ENCODE data around the gene RUFY3. TPM values are rescaled to one million over a fixed set of nuclear protein-coding genes. Genes with fewer than 3 reads are reported as not detected.

RUFY3 gene
- total RNA-seq, 1 experiment from 2014 or later = 32.9 TPM

- Histone ChIP-seq H3K4me2 (ENCODE audit: low read length) (peak overlapping the region; percentile 79), H3K27me3 (ENCODE audit: insufficient read depth, low read length) (no peaks in the 10 kb centered on the region), H3K79me2 (ENCODE audit: insufficient read depth, low read length) (peaks cover 34% of the 10 kb centered on the region), H3K9ac (ENCODE audit: low read length) (peak overlapping the region; percentile 77), H3K9me3 (ENCODE audit: control insufficient read depth in 1 of 2, insufficient read depth in 1 of 2, low read depth in 1 of 2, low read length in 2 of 2) (no peaks in the 10 kb centered on the region), H3K9me2 (ENCODE audit: insufficient read depth) (no peaks in the 10 kb centered on the region), H3K4me1 (ENCODE audit: control insufficient read depth in 1 of 2, insufficient read depth in 2 of 2, low read length in 2 of 2) (peaks cover 19 to 23% of the 10 kb centered on the region in 2 experiments), H3K27ac (ENCODE audit: low read depth, low read length) (peak overlapping the region; percentile 95; the same call in 1 of the 2 replicates), H4K20me1 (ENCODE audit: insufficient read depth) (no peaks in the 10 kb centered on the region), H2AFZ (ENCODE audit: low read depth, low read length, poor library complexity, severe bottlenecking) (no peak overlapping the region), H3K4me3 (replicated peaks in 1 of 2; ENCODE audit: low read depth in 1 of 2, low read length in 2 of 2) (peak overlapping the region; percentile 64 to 70), H3K36me3 (ENCODE audit: control insufficient read depth in 1 of 2, insufficient read depth in 2 of 2, low read length in 2 of 2) (no peaks in the 10 kb centered on the region)
- RAD21 ChIA-PET (ENCODE audit: low non-redundant PET in 1 of 2, low total read pairs in 2 of 2, uncharacterized antibody in 2 of 2, unreplicated experiment in 2 of 2) = no interaction called here
- DNase-seq (ENCODE audit: low read depth, low spot score) (no peak), ATAC-seq (no peak)
- BruUV-seq (replicated peaks) = no TSS peak
- TF ChIP-seq SP1 (IDR thresholded peaks at IDR 0.05; ENCODE audit: low read depth) (no peak), YY1 (IDR thresholded peaks at IDR 0.05; ENCODE audit: extremely low read depth, insufficient replicate concordance, low read depth, low read length) (no peak), ZFX (IDR thresholded peaks at IDR 0.05) (no peak), EGR1 (IDR thresholded peaks at IDR 0.05; ENCODE audit: low read depth) (no peak), EZH2phosphoT487 (IDR thresholded peaks at IDR 0.05; ENCODE audit: borderline replicate concordance) (no peak), JUND (IDR thresholded peaks at IDR 0.05) (no peak), RAD21 (IDR thresholded peaks at IDR 0.05; ENCODE audit: low read depth) (no peak), MAX (IDR thresholded peaks at IDR 0.05) (no peak), CBX3 (IDR thresholded peaks at IDR 0.05; ENCODE audit: low read depth) (no peak), TCF7L2 (IDR thresholded peaks at IDR 0.05; ENCODE audit: borderline replicate concordance, extremely low read depth, insufficient read depth, insufficient read length) (no peak), ELF1 (IDR thresholded peaks at IDR 0.05; ENCODE audit: borderline replicate concordance, low read depth) (no peak), ATF3 (IDR thresholded peaks at IDR 0.05) (no peak), POLR2A (IDR thresholded peaks at IDR 0.05; ENCODE audit: borderline replicate concordance, extremely low read depth, insufficient read depth, insufficient read length) (no peak)
- CTCF ChIA-PET = interaction anchor here (0.7 kb wide), 1 partner anchor 29 kb away, joined by 3 read pairs; no protein-coding TSS in a partner anchor
- intact Hi-C loops (cut with micrococcal nuclease) = no loop called here
- POLR2A ChIA-PET = no interaction called here
These were observed 15.2 kb upstream of the RUFY3 start for GRCh38 chr4:70706516-70706915.

Data from HCT116 (cell line).